GM18511 (cell line): ENCODE results near the gene AZGP1.
"Not testable (repeated sequence)": the region's sequence is repeated elsewhere in the genome, so short reads cannot be mapped to it uniquely, and the experiment has no call there.

ENCODE experiments used
- ATAC-seq: cut with Tn5 transposase; IDR thresholded peaks from one replicate; pipeline ENCODE4 v1.9.1; 2021; ENCODE audit warnings: mild to moderate bottlenecking, moderate library complexity; ENCODE audit not compliant: unreplicated experiment

Gene AZGP1

GRCh38 chr7:99975782-99976521 lies at the start of gene AZGP1:
AZGP1 (minus strand) TSS chr7:99976031; CDS start chr7:99976020, 11 bp downstream.
- no peak for ATAC-seq

DNA sequence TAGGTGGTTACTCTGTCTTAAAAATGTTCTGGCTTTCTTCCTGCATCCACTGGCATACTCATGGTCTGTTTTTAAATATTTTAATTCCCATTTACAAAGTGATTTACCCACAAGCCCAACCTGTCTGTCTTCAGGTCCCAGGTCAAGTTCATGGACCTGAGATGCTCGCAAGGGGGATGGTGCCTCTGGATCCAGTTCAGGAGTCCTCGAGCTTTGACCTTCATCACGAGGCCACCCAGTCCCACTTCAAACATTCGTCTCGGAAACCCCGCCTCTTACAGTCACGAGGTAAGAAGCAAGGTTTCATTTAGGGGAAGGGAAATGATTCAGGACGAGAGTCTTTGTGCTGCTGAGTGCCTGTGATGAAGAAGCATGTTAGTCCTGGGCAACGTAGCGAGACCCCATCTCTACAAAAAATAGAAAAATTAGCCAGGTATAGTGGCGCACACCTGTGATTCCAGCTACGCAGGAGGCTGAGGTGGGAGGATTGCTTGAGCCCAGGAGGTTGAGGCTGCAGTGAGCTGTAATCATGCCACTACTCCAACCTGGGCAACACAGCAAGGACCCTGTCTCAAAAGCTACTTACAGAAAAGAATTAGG lies 48.3 kb upstream of the AZGP1 start:
- no peak for ATAC-seq

- ATAC-seq, result no peak
Observed at GRCh38 chr7:100023526-100023925, 47.7 kb upstream of the AZGP1 start.

DNA sequence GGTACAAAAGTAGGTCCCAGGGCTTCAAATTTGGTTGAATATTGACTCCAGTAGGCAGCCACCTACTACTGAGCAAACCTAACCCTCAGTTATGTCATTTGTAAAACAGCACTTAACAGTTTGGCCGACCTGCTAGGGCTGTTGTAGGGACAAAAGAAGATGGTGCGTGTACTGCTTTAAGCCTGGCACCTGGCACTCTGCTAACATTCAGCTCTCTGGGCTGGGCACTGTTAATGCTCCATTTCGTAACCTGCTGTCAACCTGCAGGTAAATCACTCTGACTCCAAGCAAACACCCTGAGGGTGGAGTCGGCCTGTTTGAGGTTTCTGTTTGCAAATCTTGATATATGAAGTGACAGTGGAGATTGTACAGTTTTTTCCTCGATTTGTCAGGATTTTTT lies 46.8 kb upstream of the AZGP1 start:
- ATAC-seq, result no peak

GRCh38 chr7:100021297-100021696 lies 45.5 kb upstream of the AZGP1 start:
- no peak for ATAC-seq

GRCh38 chr7:100019908-100020307 lies 44.1 kb upstream of the AZGP1 start:
- no peak for ATAC-seq

DNA sequence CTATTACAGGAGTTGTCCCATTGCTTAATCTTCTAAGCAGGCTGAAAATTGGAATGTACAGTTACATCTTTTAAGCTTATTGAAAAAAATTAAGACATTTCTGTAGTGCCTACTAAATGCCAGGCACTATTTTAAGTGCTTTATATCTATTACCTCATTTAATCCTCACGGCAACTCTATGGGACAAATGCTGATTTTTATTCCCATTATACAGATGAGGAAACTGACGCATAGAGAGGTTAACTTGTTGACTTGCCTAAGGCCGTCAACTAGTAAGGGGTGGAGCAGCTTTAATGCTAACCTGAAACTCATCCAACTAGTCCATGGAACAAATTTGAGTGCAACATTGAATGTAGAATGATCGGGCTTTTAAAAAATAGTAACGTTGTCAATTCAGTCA lies 42.0 kb upstream of the AZGP1 start:
- no peak for ATAC-seq

DNA sequence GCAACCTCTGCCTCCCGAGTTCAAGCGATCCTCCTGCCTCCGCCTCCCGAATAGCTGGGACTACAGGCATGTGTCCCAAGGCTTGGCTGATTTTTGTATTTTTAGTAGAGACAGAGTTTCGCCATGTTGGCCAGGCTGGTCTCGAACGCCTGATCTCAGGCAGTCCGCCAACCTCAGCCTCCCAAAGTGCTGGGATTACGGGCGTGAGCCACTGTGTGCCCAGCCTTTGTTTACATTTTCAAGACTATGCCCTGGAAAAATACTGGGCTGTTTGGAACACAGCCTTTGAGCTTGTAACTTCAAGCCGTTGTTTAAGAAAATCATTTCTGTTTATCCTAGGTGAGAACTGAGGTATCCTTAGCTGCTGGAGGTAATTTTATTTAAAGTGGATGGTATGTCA lies 41.5 kb upstream of the AZGP1 start:
- no peak for ATAC-seq

- no peak for ATAC-seq
Observed at GRCh38 chr7:100016215-100016901, 40.5 kb upstream of the AZGP1 start.

DNA sequence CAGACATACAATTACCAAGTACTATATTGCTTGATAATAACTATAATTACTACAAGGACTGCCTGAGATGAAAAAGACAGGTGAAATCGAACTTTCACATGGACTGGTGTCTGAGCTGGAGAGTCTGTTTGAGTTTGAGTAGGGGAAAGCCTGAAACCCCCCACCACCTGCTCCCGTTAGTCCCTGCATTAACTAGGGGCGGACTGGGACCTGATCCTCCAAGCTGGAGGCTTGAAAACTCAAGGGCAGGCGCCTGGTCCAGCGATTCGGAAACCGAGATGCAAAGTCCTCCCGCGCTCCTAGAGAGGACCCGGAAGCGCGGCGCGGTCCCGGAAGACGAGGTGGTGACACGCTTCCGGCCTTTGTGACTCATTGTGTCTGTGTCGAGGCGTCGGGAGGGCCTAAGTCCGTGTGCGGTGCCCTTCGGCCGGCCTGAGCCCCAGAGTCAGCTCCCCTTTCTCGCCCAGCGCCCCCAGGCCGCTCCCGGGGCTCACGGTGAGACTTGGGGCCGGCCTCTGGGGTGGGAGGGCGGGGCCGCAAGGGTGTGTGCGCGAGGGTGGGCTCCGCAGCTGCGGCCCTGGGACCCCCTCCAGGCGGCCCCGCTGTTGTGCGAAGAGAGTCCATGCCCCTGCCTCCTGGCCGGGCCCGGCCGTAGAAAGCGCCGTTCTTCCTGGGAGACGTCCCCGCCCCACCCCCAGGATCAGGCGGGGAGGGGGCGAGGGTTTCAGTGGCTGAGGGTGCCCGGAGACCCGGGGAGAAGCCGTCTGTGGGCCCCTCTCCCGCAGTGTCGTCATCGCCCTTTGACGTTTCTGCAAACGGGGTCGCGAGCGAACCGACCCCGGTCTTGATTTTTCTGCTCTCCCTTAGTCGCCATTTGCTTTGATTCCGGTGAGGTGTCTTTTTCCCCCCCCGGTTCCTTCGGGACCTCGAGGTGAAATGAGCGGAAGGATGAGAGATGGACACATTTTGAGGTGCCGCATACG lies 39.7 kb upstream of the AZGP1 start, which contains the start of gene ZKSCAN1:
ZKSCAN1 (plus strand) TSS at position 365 of the 983 bp plus-strand sequence. CDS start 7,911 bp downstream, outside the sequence.
- peak; percentile 97 for ATAC-seq

GRCh38 chr7:100013328-100013676 lies 37.5 kb upstream of the AZGP1 start:
- ATAC-seq, result no peak

DNA sequence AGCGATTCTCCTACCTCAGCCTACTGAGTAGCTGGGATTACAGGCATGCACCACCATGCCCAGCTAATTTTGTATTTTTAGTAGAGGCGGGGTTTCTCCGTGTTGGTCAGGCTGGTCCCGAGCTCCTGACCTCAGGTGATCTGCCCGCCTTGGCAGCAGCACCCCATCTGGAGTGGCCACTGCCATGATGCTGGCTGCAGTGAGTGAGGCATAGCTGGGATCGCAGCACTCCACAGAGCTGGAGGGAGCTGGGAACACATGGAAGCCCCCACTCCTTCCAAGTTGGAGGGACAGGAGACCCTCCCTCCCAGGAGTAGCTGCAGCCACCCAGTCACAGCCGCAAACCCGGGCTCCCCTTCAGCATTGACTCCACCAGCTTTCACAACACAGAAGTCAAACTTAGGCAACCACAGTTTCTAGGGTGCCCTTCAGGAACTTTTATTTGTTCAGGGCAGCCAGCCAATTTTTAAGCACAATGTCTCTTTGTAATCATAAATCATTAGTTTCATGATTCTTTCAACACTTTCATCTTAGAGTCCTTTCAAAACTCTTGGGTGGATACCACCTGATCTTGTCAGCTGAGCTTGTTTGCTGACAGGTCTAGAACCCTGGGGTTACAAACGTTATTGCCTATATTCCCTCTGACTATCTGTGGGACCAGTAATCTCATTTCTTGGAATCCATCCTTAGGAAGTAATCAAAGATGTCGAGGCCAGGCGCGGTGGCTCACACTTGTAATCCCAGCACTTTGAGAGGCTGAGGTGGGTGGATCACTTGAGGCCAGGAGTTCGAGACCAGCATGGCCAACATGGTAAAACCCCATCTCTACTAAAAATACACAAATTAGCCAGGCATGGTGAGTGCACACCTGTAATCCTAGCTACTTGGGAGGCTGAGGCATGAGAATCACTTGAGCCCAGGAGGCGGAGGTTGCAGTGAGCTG lies 36.8 kb upstream of the AZGP1 start:
- ATAC-seq, result not testable (repeated sequence)

DNA sequence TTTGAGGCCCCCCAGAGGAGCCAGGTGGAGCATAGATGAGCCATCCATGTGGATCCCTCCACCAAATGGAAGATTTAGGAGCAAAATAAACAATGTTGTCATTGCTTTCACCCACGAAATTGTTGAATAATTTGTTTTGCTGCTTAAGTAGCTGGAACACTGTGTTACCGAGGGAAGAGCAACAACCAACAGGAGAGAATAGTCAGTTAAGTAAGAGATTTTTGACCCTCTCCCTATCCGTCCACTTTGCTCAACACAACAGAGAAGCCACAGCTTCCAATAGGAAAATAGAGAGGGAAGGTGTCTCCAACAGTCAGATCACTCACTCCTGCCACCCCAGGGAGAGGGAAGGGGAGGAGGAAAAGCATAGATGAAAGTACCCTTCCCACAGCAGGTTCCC lies 35.7 kb upstream of the AZGP1 start:
- no peak for ATAC-seq

GRCh38 chr7:100010901-100011300 lies 35.1 kb upstream of the AZGP1 start:
- ATAC-seq, result no peak

DNA sequence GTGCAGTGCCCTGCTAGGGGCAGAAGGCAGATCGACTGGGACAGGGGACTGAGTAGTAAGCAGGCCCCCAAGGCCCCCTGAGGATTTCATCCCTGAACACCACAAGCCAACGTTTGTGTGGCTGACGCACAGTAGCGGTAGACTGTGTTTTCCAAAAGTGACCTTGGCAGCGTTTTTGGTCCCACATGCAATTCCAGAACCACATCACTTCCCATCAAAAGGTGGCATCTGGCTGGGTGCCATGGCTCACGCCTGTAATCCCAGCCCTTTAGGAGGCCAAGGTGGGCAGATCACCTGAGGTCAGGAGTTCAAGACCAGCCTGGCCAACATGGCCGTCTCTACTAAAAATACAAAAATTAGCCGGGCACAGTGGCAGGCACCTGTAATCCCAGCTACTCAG lies 34.1 kb upstream of the AZGP1 start:
- ATAC-seq, result not testable (repeated sequence)

DNA sequence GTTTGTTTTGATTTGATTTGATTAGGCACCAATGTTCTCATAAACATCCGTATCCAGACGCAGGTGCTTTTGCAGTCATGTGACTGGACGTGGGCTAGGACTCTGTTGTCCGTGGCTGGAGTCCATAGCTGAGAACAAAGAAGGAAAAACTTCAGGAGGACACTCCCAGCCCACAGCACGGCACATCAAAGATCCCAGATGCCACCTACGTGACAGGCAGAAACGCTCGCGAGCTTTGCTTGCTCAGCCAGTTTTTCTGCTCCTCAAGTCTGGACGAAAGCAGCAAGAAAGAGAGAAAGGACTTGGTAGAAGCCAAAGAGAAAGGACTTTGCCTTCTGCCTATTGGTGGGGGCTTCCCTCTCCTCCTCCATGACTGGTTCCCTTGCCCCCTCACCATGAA lies 32.7 kb upstream of the AZGP1 start:
- no peak for ATAC-seq

GRCh38 chr7:100007887-100008286 lies 32.1 kb upstream of the AZGP1 start:
- no peak for ATAC-seq

- ATAC-seq, result no peak
Observed at GRCh38 chr7:100003711-100004661, 28.2 kb upstream of the AZGP1 start.

- no peak for ATAC-seq
Observed at GRCh38 chr7:100000239-100000638, 24.4 kb upstream of the AZGP1 start.
